ENCODE results near the gene TPRG1L.

TPRG1L gene

DNA sequence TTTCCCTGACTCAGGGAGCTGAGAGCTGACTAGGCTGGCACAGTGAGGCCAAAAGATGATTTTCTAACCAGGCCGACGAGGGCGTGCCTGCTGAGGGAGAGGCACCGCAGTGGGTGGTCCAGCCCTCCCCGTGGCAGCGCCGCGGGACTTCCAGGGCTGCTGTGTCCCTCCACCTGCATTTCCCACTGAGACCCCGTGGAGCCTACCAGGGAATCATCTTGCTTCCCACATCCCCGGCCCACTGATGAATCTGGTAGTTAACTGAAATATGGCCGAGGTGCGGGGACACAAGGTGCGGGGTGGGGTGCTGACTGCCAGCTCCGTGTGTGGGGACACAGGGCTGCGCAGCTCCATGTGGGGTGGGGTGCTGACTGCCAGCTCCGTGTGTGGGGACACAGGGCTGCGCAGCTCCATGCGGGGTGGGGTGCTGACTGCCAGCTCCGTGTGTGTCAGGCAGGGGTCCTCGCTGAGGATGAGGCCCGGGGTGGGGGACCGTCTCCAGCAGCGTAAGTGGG lies 14.6 kb downstream of the TPRG1L start:
- Histone ChIP-seq H3K27ac (ENCODE audit: extremely low read depth, low read depth, low read length) (no peak overlapping the region), H3K9me3 (ENCODE audit: control insufficient read depth, insufficient read depth, low read depth, low read length) (no peaks in the 10 kb centered on the region), H3K4me3 (ENCODE audit: low read depth, low read length) (no peak overlapping the region), H3K4me1 (ENCODE audit: control insufficient read depth, insufficient read depth, low read length) (no peaks in the 10 kb centered on the region), H3K36me3 (ENCODE audit: control insufficient read depth in 2 of 2, insufficient read depth in 1 of 2, low read length in 2 of 2) (peaks cover 4 to 93% of the 10 kb centered on the region in 2 experiments; a peak in 2 of 3 replicates)
- TF ChIP-seq, protein P1, sequence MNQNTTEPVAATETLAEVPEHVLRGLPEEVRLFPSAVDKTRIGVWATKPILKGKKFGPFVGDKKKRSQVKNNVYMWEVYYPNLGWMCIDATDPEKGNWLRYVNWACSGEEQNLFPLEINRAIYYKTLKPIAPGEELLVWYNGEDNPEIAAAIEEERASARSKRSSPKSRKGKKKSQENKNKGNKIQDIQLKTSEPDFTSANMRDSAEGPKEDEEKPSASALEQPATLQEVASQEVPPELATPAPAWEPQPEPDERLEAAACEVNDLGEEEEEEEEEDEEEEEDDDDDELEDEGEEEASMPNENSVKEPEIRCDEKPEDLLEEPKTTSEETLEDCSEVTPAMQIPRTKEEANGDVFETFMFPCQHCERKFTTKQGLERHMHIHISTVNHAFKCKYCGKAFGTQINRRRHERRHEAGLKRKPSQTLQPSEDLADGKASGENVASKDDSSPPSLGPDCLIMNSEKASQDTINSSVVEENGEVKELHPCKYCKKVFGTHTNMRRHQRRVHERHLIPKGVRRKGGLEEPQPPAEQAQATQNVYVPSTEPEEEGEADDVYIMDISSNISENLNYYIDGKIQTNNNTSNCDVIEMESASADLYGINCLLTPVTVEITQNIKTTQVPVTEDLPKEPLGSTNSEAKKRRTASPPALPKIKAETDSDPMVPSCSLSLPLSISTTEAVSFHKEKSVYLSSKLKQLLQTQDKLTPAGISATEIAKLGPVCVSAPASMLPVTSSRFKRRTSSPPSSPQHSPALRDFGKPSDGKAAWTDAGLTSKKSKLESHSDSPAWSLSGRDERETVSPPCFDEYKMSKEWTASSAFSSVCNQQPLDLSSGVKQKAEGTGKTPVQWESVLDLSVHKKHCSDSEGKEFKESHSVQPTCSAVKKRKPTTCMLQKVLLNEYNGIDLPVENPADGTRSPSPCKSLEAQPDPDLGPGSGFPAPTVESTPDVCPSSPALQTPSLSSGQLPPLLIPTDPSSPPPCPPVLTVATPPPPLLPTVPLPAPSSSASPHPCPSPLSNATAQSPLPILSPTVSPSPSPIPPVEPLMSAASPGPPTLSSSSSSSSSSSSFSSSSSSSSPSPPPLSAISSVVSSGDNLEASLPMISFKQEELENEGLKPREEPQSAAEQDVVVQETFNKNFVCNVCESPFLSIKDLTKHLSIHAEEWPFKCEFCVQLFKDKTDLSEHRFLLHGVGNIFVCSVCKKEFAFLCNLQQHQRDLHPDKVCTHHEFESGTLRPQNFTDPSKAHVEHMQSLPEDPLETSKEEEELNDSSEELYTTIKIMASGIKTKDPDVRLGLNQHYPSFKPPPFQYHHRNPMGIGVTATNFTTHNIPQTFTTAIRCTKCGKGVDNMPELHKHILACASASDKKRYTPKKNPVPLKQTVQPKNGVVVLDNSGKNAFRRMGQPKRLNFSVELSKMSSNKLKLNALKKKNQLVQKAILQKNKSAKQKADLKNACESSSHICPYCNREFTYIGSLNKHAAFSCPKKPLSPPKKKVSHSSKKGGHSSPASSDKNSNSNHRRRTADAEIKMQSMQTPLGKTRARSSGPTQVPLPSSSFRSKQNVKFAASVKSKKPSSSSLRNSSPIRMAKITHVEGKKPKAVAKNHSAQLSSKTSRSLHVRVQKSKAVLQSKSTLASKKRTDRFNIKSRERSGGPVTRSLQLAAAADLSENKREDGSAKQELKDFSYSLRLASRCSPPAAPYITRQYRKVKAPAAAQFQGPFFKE (tag by site-specific recombination; IDR thresholded peaks at IDR 0.05; ENCODE audit: borderline replicate concordance): no peak
- TF ChIP-seq OSR2 (tag by site-specific recombination; IDR thresholded peaks at IDR 0.05): no peak
- TF ChIP-seq, protein P2, sequence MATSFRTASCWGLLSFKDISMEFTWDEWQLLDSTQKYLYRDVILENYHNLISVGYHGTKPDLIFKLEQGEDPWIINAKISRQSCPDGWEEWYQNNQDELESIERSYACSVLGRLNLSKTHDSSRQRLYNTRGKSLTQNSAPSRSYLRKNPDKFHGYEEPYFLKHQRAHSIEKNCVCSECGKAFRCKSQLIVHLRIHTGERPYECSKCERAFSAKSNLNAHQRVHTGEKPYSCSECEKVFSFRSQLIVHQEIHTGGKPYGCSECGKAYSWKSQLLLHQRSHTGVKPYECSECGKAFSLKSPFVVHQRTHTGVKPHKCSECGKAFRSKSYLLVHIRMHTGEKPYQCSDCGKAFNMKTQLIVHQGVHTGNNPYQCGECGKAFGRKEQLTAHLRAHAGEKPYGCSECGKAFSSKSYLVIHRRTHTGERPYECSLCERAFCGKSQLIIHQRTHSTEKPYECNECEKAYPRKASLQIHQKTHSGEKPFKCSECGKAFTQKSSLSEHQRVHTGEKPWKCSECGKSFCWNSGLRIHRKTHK (tag by site-specific recombination; IDR thresholded peaks at IDR 0.05): no peak
- no peak for TF ChIP-seq ZBTB20 (tag by site-specific recombination; IDR thresholded peaks at IDR 0.05)
- no peak for TF ChIP-seq SALL2 (tag by site-specific recombination; IDR thresholded peaks at IDR 0.05; ENCODE audit: borderline replicate concordance)
- no peak for TF ChIP-seq ZNF571 (tag by site-specific recombination; IDR thresholded peaks at IDR 0.05)
- TF ChIP-seq ZNF600 (tag by site-specific recombination; IDR thresholded peaks at IDR 0.05): no peak
- no peak for TF ChIP-seq ZNF16 (tag by site-specific recombination; IDR thresholded peaks at IDR 0.05; ENCODE audit: low read depth)
- ChIA-PET CTCF (no interaction called here), POLR2A (no interaction called here)

DNA sequence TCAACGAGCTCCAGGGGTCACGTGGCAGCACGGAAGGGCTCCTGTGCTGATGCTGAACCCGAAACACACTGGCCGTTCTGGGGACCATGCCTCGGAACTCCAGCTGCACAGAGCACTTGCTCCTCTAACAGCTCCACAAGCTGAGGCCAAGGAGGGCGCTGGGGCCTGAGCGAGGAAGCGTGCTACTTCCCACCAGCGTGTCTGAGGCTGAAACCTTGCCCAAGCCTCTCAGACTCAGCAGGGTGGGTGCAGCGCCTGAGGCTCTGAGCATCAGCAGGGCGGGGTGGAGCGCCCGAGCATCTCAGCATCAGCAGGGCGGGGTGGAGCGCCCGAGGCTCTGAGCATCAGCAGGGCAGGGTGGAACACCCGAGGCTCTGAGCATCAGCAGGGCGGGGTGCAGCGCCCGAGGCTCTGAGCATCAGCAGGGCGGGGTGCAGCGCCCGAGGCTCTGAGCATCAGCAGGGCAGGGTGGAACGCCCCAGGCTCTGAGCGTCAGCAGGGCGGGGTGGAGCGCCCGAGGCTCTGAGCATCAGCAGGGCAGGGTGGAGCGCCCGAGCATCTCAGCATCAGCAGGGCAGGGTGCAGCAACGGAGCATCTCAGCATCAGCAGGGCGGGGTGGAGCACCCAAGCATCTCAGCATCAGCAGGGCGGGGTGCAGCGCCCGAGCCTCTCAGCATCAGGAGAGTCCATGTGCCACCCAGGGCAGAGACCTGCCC lies 15.5 kb downstream of the TPRG1L start:
- TF ChIP-seq KLF9 (tag by site-specific recombination; IDR thresholded peaks at IDR 0.05; ENCODE audit: low read depth) (no peak), KLF1 (tag by site-specific recombination; IDR thresholded peaks at IDR 0.05) (peak; percentile 92)
- Histone ChIP-seq H3K4me1 (ENCODE audit: control insufficient read depth, insufficient read depth, low read length) (no peaks in the 10 kb centered on the region), H3K27ac (ENCODE audit: extremely low read depth, low read depth, low read length) (no peak overlapping the region), H3K4me3 (ENCODE audit: low read depth, low read length) (no peak overlapping the region), H3K9me3 (ENCODE audit: control insufficient read depth, insufficient read depth, low read depth, low read length) (no peaks in the 10 kb centered on the region), H3K36me3 (ENCODE audit: control insufficient read depth in 2 of 2, insufficient read depth in 1 of 2, low read length in 2 of 2) (peaks cover 4 to 93% of the 10 kb centered on the region in 2 experiments)
- ChIA-PET CTCF (interaction anchor here (0.6 kb wide), 1 partner anchor 100 kb away, joined by 3 read pairs; no protein-coding TSS in a partner anchor), POLR2A (no interaction called here)

DNA sequence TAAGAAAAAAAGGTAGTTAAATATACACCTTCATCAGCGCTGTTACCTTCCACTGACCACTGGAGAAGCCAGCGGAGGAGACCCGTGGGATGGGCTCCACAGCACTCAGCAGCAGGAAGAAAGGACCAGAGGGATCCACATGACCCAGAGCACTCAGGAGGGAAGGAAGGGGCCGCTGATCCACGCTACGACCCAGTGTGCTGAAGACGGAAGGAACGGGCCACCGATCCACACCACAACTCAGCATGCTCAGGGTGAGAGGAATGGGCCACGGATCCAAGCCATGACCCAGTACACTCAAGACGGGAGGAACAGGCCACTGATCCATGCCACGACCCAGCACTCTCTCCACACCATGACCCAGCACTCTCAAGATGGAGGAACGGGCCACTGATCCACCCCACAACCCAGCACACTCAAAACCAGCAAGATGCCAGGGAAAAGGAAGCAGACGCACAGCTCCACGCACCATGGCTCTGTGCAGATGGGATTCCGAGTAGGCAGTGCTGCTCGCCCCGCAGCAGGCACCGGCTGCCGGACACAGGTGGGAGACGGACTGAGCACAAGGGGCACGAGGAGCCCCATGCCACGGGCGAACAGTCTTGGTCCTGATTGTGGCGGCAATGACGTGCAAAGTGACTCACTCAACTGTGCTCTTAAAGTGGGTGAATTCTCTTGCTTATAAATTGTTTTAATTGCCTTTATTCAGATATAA lies 16.4 kb downstream of the TPRG1L start:
- POLR2A ChIA-PET: no interaction called here
- no peaks in the 10 kb centered on the region for H3K4me1 ChIP-seq (ENCODE audit: control insufficient read depth, insufficient read depth, low read length)
- no peak overlapping the region for H3K27ac ChIP-seq (ENCODE audit: extremely low read depth, low read depth, low read length)
- no peaks in the 10 kb centered on the region for H3K9me3 ChIP-seq (ENCODE audit: control insufficient read depth, insufficient read depth, low read depth, low read length)
- H3K4me3 ChIP-seq (ENCODE audit: low read depth, low read length): no peak overlapping the region
- H3K36me3 ChIP-seq (ENCODE audit: control insufficient read depth in 2 of 2, insufficient read depth in 1 of 2, low read length in 2 of 2): peaks cover 4 to 93% of the 10 kb centered on the region in 2 experiments; a peak in 2 of 3 replicates
- CTCF ChIA-PET: interaction anchor here (0.6 to 1.5 kb wide), 2 partner anchors 134 to 150 kb away, joined by 3 read pairs; no protein-coding TSS in a partner anchor
- no peak for TF ChIP-seq ZNF48 (tag by site-specific recombination; IDR thresholded peaks at IDR 0.05)
- no peak for TF ChIP-seq ZXDB (tag by site-specific recombination; IDR thresholded peaks at IDR 0.05)
- no peak for TF ChIP-seq ZNF530 (tag by site-specific recombination; IDR thresholded peaks at IDR 0.05; ENCODE audit: low read depth)
- TF ChIP-seq, protein P3, sequence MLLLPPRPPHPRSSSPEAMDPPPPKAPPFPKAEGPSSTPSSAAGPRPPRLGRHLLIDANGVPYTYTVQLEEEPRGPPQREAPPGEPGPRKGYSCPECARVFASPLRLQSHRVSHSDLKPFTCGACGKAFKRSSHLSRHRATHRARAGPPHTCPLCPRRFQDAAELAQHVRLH (tag by site-specific recombination; IDR thresholded peaks at IDR 0.05): no peak
- no peak for TF ChIP-seq ZNF274 (IDR thresholded peaks at IDR 0.05; ENCODE audit: low read length)
- no peak for TF ChIP-seq ZNF274 (tag by site-specific recombination; IDR thresholded peaks at IDR 0.05; ENCODE audit: borderline replicate concordance)
- TF ChIP-seq ZNF558 (tag by site-specific recombination; IDR thresholded peaks at IDR 0.05): no peak
- TF ChIP-seq SETDB1 (IDR thresholded peaks at IDR 0.05; ENCODE audit: insufficient read length, low read length): no peak
- no peak for TF ChIP-seq ZNF660 (tag by site-specific recombination; IDR thresholded peaks at IDR 0.05)
- TF ChIP-seq ZNF664 (tag by site-specific recombination; IDR thresholded peaks at IDR 0.05): no peak
- no peak for TF ChIP-seq RBAK (tag by site-specific recombination; IDR thresholded peaks at IDR 0.05)
- no peak for TF ChIP-seq SP3 (tag by site-specific recombination; IDR thresholded peaks at IDR 0.05)
- no peak for TF ChIP-seq YY2 (tag by site-specific recombination; IDR thresholded peaks at IDR 0.05)
- no peak for TF ChIP-seq ZIC2 (tag by site-specific recombination; IDR thresholded peaks at IDR 0.05)
